Spleen (tissue), 11 donors: ENCODE measurements around the gene ERG28. TPM values are rescaled to one million over a fixed set of nuclear protein-coding genes. Genes with fewer than 3 reads are reported as not detected.
"Not testable (repeated sequence)": the region's sequence is repeated elsewhere in the genome, so short reads cannot be mapped to it uniquely, and the experiment has no call there.

Experiments
- DNase-seq: peaks from one replicate; pipeline ENCODE4 v3.0.0-alpha.2; 2020
- H3K27ac ChIP-seq, 8 donors: fragments of 200-600 bp; sonication (generic) in 7 of 8; 1 replicate in 4 of 8; 2 replicates in 4 of 8; pipeline versions ENCODE4 v1.5.0 to v1.8.0; 2016 to 2021; ENCODE audit warnings: inconsistent platforms in 4 of 8, mild to moderate bottlenecking in 4 of 8, moderate library complexity in 1 of 8
- H3K27me3 ChIP-seq, 7 donors: fragments of 200-600 bp; sonication (generic) in 6 of 7; replicated peaks in 1 of 7; 1 replicate in 4 of 7; 2 replicates in 3 of 7; pipeline versions ENCODE4 v1.5.0 to v1.8.0; 2016 to 2021; ENCODE audit warnings: inconsistent platforms in 3 of 7, mild to moderate bottlenecking in 1 of 7
- H3K36me3 ChIP-seq, 6 donors: fragments of 200-600 bp; sonication (generic) in 5 of 6; 1 replicate in 4 of 6; 2 replicates in 2 of 6; pipeline versions ENCODE4 v1.5.0 to v1.8.0; 2016 to 2021; ENCODE audit warnings: inconsistent platforms in 2 of 6
- H3K4me1 ChIP-seq, 6 donors: fragments of 200-600 bp; sonication (generic) in 5 of 6; 1 replicate in 3 of 6; 2 replicates in 3 of 6; pipeline versions ENCODE4 v1.5.0 to v1.8.0; 2016 to 2021; ENCODE audit warnings: inconsistent platforms in 3 of 6
- H3K4me3 ChIP-seq, 8 donors: fragments of 200-600 bp; sonication (generic) in 7 of 8; 1 replicate in 4 of 8; 2 replicates in 4 of 8; pipeline versions ENCODE4 v1.5.0 to v1.8.0; 2016 to 2021; ENCODE audit warnings: inconsistent platforms in 4 of 8, mild to moderate bottlenecking in 4 of 8, moderate library complexity in 2 of 8
- H3K9me3 ChIP-seq, 8 donors: fragments of 200-600 bp; sonication (generic) in 7 of 8; 1 replicate in 4 of 8; 2 replicates in 4 of 8; pipeline versions ENCODE4 v1.5.0 to v1.8.0; 2016 to 2021; ENCODE audit warnings: inconsistent platforms in 4 of 8
- POLR2A ChIP-seq, 3 donors: fragments of 450-650 bp; IDR thresholded peaks; one replicate each; pipeline ENCODE4 v1.5.1; 2017; ENCODE audit warnings: antibody characterized with exemption in 3 of 3, mild to moderate bottlenecking in 1 of 3
- POLR2AphosphoS5 ChIP-seq, 3 donors: sonication (generic); formaldehyde crosslinking; IDR thresholded peaks; one replicate each; pipeline ENCODE4 v1.5.1; 2017; ENCODE audit warnings: antibody characterized with exemption in 3 of 3
- WGBS, 5 donors: extraction: QIAGEN DNeasy Blood & Tissue Kit in 3 of 5; methylation state at CpG; one replicate each; pipeline versions ENCODE4 v1.1.5 to v1.1.7; 2013 to 2018; 5-methylcytosine and 5-hydroxymethylcytosine counted together
- intact Hi-C: fragments of 100-400 bp; cut with DNase I; formaldehyde crosslinking; loops from one replicate; pipeline ENCODE4 v1.15.0; 2023; ENCODE audit warnings: low total_unique reads
- polyA plus RNA-seq, 3 donors: library from polyadenylated mRNA; stranded (reverse); fragments of 200-250 nt; gene quantifications; one replicate each; pipeline ENCODE4 v1.2.1, GENCODE V29; 2013
- total RNA-seq, 7 donors: library from RNA; depleted of rRNA in 3 of 7; stranded (reverse); fragments of >200 nt in 3 of 7; fragmentation: NEBNext Ultra II Directional in 4 of 7; extraction: Animal tissue kit (Norgen Biotek cat#: 25700) in 4 of 7; gene quantifications; one replicate each; pipeline versions ENCODE4 v1.1.0 to v1.2.1, GENCODE V29; 2016 to 2021
- TF ChIP-seq, protein P1 (sequence below), 11 experiments: fragments of 200-600 bp in 7 of 11; fragments of 450-650 bp in 4 of 11; sonication (generic) in 4 of 11; IDR thresholded peaks in 8 of 11; conservative IDR thresholded peaks in 3 of 11; 1 replicate in 7 of 11; 2 replicates in 4 of 11; pipeline versions ENCODE4 v1.4.0 to v1.8.0; 2016 to 2021; ENCODE audit warnings: antibody characterized with exemption in 11 of 11, inconsistent platforms in 4 of 11, mild to moderate bottlenecking in 1 of 11
- donor health status: healthy with polysubstance abuse.
- donor health status: DM: no; HTN: no; CAD: no; lungs with moderate emphysema.
- donor health status: DM: no; HTN: no; CAD: no.
- donor health status: Bipolar disorder and iron deficiency.
- donor health status: healthy.
- donor health status: DM: no; HTN: no; CAD: no.
- donor health status: DM: yes; HTN: yes; CAD: no.

ERG28 gene
- total and polyA plus RNA-seq, 10 donors = 6.1 to 11.1 (median 7.8) TPM

DNA sequence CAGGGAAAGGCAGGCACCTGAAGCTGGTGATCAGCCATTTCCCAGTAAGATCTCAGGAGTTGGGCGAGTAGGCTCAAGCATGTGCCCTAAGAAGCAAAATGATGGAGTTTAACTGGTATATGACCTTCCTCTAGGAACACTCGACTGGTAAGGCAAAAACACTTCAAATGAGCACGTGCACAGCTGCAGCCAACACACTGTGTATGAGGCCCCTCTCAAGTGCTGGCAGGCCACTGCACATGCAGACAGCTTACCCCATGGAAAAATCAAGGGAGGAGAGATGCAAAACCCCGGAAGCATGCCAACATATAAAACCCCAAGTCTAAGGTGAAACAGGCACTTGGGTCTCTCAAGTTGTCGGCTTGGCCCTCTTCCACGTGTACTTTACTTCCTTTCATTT lies 39.6 kb upstream of the ERG28 start:
- no peak overlapping the region for H3K27ac ChIP-seq
- 83 to 93% (median 92%) methylated on average over 6 of the region's 6 CpGs for WGBS, 5 donors
- intact Hi-C loops = no loop called here
- peaks cover 0 to 77% (median 11%) of the 10 kb centered on the region in 6 donors for H3K36me3 ChIP-seq
- H3K27me3 ChIP-seq = no peaks in the 10 kb centered on the region
- DNase-seq = no peak
- H3K4me3 ChIP-seq = no peak overlapping the region
- peaks cover 0 to 3% (median 2%) of the 10 kb centered on the region in 8 donors for H3K9me3 ChIP-seq
- peaks cover 0 to 12% (median 3%) of the 10 kb centered on the region in 6 donors for H3K4me1 ChIP-seq
- TF ChIP-seq POLR2A (IDR thresholded peaks at IDR 0.05) (no peak), POLR2AphosphoS5 (IDR thresholded peaks at IDR 0.05) (no peak)
- TF ChIP-seq, protein P1, sequence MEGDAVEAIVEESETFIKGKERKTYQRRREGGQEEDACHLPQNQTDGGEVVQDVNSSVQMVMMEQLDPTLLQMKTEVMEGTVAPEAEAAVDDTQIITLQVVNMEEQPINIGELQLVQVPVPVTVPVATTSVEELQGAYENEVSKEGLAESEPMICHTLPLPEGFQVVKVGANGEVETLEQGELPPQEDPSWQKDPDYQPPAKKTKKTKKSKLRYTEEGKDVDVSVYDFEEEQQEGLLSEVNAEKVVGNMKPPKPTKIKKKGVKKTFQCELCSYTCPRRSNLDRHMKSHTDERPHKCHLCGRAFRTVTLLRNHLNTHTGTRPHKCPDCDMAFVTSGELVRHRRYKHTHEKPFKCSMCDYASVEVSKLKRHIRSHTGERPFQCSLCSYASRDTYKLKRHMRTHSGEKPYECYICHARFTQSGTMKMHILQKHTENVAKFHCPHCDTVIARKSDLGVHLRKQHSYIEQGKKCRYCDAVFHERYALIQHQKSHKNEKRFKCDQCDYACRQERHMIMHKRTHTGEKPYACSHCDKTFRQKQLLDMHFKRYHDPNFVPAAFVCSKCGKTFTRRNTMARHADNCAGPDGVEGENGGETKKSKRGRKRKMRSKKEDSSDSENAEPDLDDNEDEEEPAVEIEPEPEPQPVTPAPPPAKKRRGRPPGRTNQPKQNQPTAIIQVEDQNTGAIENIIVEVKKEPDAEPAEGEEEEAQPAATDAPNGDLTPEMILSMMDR (IDR thresholded peaks at IDR 0.05 in 8 of 11, conservative IDR thresholded peaks at IDR 0.05 in 3 of 11) = no peak

- WGBS, 5 donors = 74 to 92% (median 83%) methylated on average over 3 of the region's 3 CpGs
- Histone ChIP-seq H3K27me3 (no peaks in the 10 kb centered on the region), H3K4me1 (peaks cover 0 to 12% (median 3%) of the 10 kb centered on the region in 6 donors), H3K9me3 (peaks cover 0 to 13% (median 12%) of the 10 kb centered on the region in 8 donors), H3K27ac (no peak overlapping the region), H3K4me3 (no peak overlapping the region), H3K36me3 (peaks cover 0 to 82% (median 15%) of the 10 kb centered on the region in 6 donors)
- TF ChIP-seq POLR2AphosphoS5 (IDR thresholded peaks at IDR 0.05) (no peak), POLR2A (IDR thresholded peaks at IDR 0.05) (no peak)
- TF ChIP-seq, protein P1 (IDR thresholded peaks at IDR 0.05 in 8 of 11, conservative IDR thresholded peaks at IDR 0.05 in 3 of 11) = no peak
- DNase-seq = no peak
- intact Hi-C loops = no loop called here
Observed at GRCh38 chr14:75699331-75699730, 38.7 kb upstream of the ERG28 start.

DNA sequence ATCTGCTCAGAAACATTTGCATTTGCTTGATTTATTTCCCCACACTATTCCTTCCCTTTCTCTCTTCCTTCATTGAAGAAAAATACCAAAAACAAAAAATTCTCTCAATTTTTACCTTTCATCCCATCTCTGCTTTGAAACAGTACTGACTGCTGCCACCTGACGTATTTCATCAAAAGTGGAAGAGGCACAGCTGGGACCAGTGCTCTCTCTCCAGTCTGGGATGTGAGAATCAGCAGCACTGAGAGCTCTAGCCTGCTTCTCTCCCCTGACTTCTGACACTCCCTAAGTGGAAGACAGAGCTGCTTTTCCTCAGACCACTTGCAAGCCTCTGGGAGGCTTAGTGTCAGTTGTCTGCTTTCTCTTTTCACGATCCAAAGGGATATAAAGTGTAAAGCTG lies 37.2 kb upstream of the ERG28 start:
- no peak overlapping the region for H3K27ac ChIP-seq
- H3K4me1 ChIP-seq = peaks cover 0 to 12% (median 3%) of the 10 kb centered on the region in 6 donors
- DNase-seq = no peak
- no peak for TF ChIP-seq POLR2AphosphoS5 (IDR thresholded peaks at IDR 0.05)
- TF ChIP-seq, protein P1 (IDR thresholded peaks at IDR 0.05 in 8 of 11, conservative IDR thresholded peaks at IDR 0.05 in 3 of 11) = no peak
- TF ChIP-seq POLR2A (IDR thresholded peaks at IDR 0.05) = no peak
- intact Hi-C loops = no loop called here
- peaks cover 0 to 84% (median 25%) of the 10 kb centered on the region in 6 donors for H3K36me3 ChIP-seq
- H3K27me3 ChIP-seq = no peaks in the 10 kb centered on the region
- H3K9me3 ChIP-seq = peaks cover 0 to 18% (median 14%) of the 10 kb centered on the region in 8 donors
- WGBS, 5 donors = 76 to 84% (median 81%) methylated on average over 2 of the region's 2 CpGs
- H3K4me3 ChIP-seq = no peak overlapping the region

DNA sequence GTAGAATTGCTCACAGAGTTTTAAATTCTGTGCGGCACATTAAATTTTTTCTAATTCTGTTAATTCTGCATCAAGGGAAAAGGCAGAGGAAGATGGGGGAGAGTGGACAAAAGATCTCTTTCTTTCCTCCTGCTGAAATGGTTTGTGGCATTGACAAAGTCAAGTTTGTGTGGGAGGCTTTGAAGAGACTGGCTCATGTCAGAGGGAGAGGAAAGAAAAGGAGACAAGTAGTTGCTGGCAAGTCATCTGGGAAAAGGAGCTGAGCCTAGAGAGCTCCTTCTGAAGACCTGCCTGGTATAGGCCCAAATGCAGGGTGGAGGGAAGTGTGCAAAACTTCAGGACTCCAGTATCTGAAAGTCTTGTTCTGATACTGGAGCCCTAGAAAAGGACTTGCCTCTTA lies 36.7 kb upstream of the ERG28 start:
- TF ChIP-seq POLR2A (IDR thresholded peaks at IDR 0.05) (no peak), POLR2AphosphoS5 (IDR thresholded peaks at IDR 0.05) (no peak)
- TF ChIP-seq, protein P1 (IDR thresholded peaks at IDR 0.05 in 8 of 11, conservative IDR thresholded peaks at IDR 0.05 in 3 of 11) = no peak
- intact Hi-C loops = no loop called here
- H3K36me3 ChIP-seq = peaks cover 0 to 84% (median 23%) of the 10 kb centered on the region in 6 donors
- no peak overlapping the region for H3K27ac ChIP-seq
- H3K9me3 ChIP-seq = peaks cover 0 to 18% (median 14%) of the 10 kb centered on the region in 8 donors
- DNase-seq = no peak
- H3K4me3 ChIP-seq = no peak overlapping the region
- no peaks in the 10 kb centered on the region for H3K27me3 ChIP-seq
- 84 to 94% (median 88%) methylated on average over 1 of the region's 1 CpG for WGBS, 5 donors
- peaks cover 0 to 12% (median 3%) of the 10 kb centered on the region in 6 donors for H3K4me1 ChIP-seq

GRCh38 chr14:75695025-75695424 lies 34.3 kb upstream of the ERG28 start:
- 94 to 99% (median 97%) methylated on average over 6 of the region's 6 CpGs for WGBS, 5 donors
- H3K4me3 ChIP-seq, H3K27ac ChIP-seq, H3K27me3 ChIP-seq, intact Hi-C loops, DNase-seq: not testable (repeated sequence)
- Histone ChIP-seq H3K4me1 (peaks cover 0 to 12% (median 3%) of the 10 kb centered on the region in 6 donors), H3K36me3 (peaks cover 0 to 85% (median 37%) of the 10 kb centered on the region in 6 donors), H3K9me3 (peaks cover 0 to 18% (median 14%) of the 10 kb centered on the region in 8 donors)
